Hematopoietic multipotent progenitor cell treated with erythropoietin and hydrocortisone succinate and interleukin-3 and kit ligand, for 4 days (in vitro differentiated cells): ENCODE measurements around the gene ISY1.

Experiments
- DNase-seq: peaks from one replicate; pipeline ENCODE4 v3.0.0-alpha.2; 2015

ISY1 gene

DNA sequence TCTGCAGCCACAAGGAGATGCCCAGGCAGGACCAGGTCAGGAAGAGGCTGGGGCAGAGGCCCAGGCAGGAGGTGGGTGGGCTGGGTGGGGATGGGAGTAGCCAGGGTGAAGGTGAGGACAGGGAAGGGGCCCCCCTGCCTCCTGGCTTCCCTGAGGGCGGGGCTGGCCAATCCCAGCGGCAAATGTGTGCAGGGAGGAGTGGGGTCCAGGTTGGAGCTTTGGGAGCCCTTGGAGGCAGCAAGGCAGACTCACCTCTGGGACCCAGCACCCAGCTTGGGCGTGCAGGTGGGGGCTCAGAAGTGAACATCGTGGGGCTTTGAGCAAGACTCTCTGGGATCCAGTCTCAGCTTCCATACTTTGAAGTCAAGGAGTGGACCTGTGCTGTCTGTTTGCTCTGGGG, 75.0 kb downstream of the ISY1 start:
- DNase-seq: no peak

DNA sequence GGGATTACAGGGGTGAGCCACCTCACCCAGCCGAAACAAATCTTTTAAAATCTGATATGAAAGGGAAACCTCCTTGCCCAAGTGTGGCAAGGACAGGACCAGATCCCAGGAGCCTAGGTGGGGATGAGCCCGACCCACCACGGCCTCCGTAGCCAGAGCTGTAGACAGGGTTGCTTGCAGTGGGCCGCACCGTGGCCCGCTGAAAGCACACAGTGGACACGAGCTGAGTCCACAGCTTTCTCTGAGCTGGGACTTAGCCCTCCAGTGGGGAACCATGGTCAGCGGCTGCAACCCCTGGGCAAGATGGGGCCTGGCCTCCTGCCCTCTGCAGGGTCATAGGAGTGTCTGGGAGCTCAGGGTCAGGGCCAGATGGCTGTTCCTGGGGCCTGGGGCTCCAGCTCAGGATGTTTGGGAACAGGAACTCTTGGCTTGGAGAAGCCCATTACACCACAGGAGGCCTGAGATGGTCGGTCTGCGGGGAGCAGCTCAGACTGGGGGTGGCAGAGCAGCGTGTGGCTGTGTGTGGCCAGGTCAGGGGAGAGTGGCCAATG, 75.6 kb downstream of the ISY1 start:
- DNase-seq: no peak

- DNase-seq: no peak
Measured at GRCh38 chr3:129084501-129084900, 76.4 kb downstream of the ISY1 start.

GRCh38 chr3:129082026-129082425, 78.8 kb downstream of the ISY1 start:
- DNase-seq: no peak

DNA sequence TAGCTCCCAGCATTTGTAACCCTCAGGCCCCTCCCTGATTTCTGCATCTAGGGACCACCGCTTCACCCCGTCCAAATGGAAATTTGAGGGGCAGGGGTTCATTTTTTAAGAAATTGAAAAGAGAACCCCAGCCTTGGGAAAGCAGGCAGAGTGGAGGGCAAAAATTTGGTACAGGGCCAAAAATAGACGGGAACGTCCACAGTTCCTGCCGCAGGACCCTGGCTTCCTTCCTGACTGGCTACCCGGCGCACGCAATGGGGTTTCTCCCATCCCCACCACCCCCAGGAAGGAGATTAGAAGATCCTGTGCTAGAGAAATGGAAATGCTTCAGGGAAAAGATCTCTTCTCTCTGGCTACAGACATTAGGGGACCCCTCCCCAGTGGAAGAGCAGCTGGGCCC, 79.4 kb downstream of the ISY1 start:
- DNase-seq: no peak

GRCh38 chr3:129078510-129078909, 82.4 kb downstream of the ISY1 start:
- DNase-seq: no peak
